A673 (cell line): ENCODE measurements around the gene IQCK. TPM values are rescaled to one million over a fixed set of nuclear protein-coding genes. Genes with fewer than 3 reads are reported as not detected.

ENCODE experiments used
- BruUV-seq: library from RNA; stranded (reverse); fragments of 400-500 nt; replicated peaks from 2 replicates; lab custom pipeline; 2021; lab: Mats Ljungman, UMichigan
- CTCF ChIA-PET: fragments of 300-600 bp; sonication (Branson Sonifier 250); formaldehyde crosslinking; loops from one replicate; lab custom pipeline; 2022; ENCODE audit warnings: antibody characterized with exemption; lab: Charles Lee
- POLR2A ChIA-PET: fragments of 300-600 bp; sonication (Branson Sonifier 250); formaldehyde crosslinking; loops from one replicate; lab custom pipeline; 2022; ENCODE audit warnings: antibody characterized with exemption; ENCODE audit not compliant: low non-redundant PET; lab: Charles Lee
- DNase-seq: peaks from one replicate; pipeline ENCODE4 v3.0.0-alpha.2; 2015; ENCODE audit warnings: low spot score
- H3K27ac ChIP-seq: fragments of 200-600 bp; sonication (generic); 2 replicates; pipeline ENCODE4 v1.5.1; 2016; ENCODE audit warnings: mixed run types, low read depth, mild to moderate bottlenecking, mixed read lengths, antibody characterized with exemption, low read length; ENCODE audit not compliant: poor library complexity, severe bottlenecking
- H3K27me3 ChIP-seq: fragments of 200-600 bp; sonication (generic); replicated peaks from 2 replicates; pipeline ENCODE4 v1.6.1; 2017; ENCODE audit warnings: mixed run types, low read depth, mild to moderate bottlenecking, mixed read lengths, antibody characterized with exemption, low read length; ENCODE audit not compliant: insufficient read depth, poor library complexity
- H3K36me3 ChIP-seq: fragments of 200-600 bp; sonication (generic); 2 replicates; pipeline ENCODE4 v1.6.1; 2016; ENCODE audit warnings: mixed run types, mild to moderate bottlenecking, mixed read lengths, antibody characterized with exemption, low read length; ENCODE audit not compliant: insufficient read depth, poor library complexity, severe bottlenecking
- H3K4me1 ChIP-seq: fragments of 200-600 bp; sonication (generic); 2 replicates; pipeline ENCODE4 v1.6.1; 2017; ENCODE audit warnings: mixed run types, mild to moderate bottlenecking, mixed read lengths, antibody characterized with exemption, low read length; ENCODE audit not compliant: insufficient read depth, poor library complexity, severe bottlenecking
- H3K4me3 ChIP-seq: fragments of 200-600 bp; sonication (generic); 2 replicates; pipeline ENCODE4 v1.5.1; 2016; ENCODE audit warnings: low read depth, mixed run types, mild to moderate bottlenecking, mixed read lengths, low read length; ENCODE audit not compliant: poor library complexity, severe bottlenecking
- H3K9me3 ChIP-seq: fragments of 200-600 bp; sonication (generic); 2 replicates; pipeline ENCODE4 v1.6.1; 2016; ENCODE audit warnings: mixed run types, low read depth, mild to moderate bottlenecking, mixed read lengths, antibody characterized with exemption, low read length; ENCODE audit not compliant: poor library complexity, severe bottlenecking
- CTCF ChIP-seq: fragments of 300-800, 200-600 bp; sonication (generic); conservative IDR thresholded peaks from 2 replicates; pipeline ENCODE4 v1.5.1; 2017; ENCODE audit warnings: low read depth, mild to moderate bottlenecking, antibody characterized with exemption, low read length, moderate library complexity, mixed read lengths
- EZH2 ChIP-seq: fragments of 200-600 bp; sonication (generic); IDR thresholded peaks from 2 replicates; pipeline ENCODE4 v1.6.1; 2017; ENCODE audit warnings: borderline replicate concordance, low read depth, mild to moderate bottlenecking, mixed read lengths, antibody characterized with exemption, low read length; ENCODE audit not compliant: poor library complexity, severe bottlenecking
- intact Hi-C: fragments of 100-400 bp; cut with micrococcal nuclease; formaldehyde crosslinking; loops from one replicate; pipeline ENCODE4 v1.10.0; 2022; ENCODE audit not compliant: unreplicated experiment
- total RNA-seq: library from RNA; stranded (reverse); gene quantifications from 2 replicates; pipeline ENCODE4 v1.2.3, GENCODE V29; 2021

The IQCK gene
- total RNA-seq, 1 experiment from 2014 or later: 11.2 TPM

- CTCF ChIA-PET: no interaction called here
- no peak for TF ChIP-seq CTCF
- no peak for TF ChIP-seq EZH2
- BruUV-seq: no TSS peak
- Histone ChIP-seq H3K4me3 (no peak overlapping the region), H3K36me3 (no peaks in the 10 kb centered on the region), H3K27me3 (no peaks in the 10 kb centered on the region), H3K9me3 (no peaks in the 10 kb centered on the region), H3K27ac (no peak overlapping the region), H3K4me1 (no peaks in the 10 kb centered on the region)
- intact Hi-C loops: no loop called here
- DNase-seq: no peak
- POLR2A ChIA-PET: no interaction called here
These were observed 135.9 kb downstream of the IQCK start for GRCh38 chr16:19853742-19854542.

GRCh38 chr16:19854543-19854876, 136.4 kb downstream of the IQCK start:
- CTCF ChIA-PET: no interaction called here
- DNase-seq: peak; percentile 17
- H3K36me3 ChIP-seq: no peaks in the 10 kb centered on the region

DNA sequence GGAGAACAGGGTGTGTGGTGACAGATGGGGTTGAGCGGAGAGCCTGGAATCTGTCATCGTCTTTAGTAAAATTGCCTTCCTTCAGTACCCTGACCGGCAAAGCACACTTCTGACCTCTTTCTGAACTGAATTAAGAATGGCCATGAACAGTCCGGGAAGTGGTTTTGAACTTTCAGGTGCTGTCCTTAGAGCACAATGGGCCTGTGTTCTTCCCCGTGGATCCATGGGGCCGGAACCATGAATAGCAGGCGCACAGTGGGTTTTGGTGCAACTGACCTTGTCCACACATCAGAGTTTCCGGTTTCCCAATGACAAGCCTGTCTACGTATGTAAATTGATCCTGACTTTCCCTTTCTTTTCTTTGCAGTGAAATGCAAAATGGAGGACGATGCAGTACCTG, 138.0 kb downstream of the IQCK start:
- Histone ChIP-seq H3K36me3 (no peaks in the 10 kb centered on the region), H3K27ac (no peak overlapping the region), H3K4me3 (no peak overlapping the region), H3K4me1 (no peaks in the 10 kb centered on the region), H3K27me3 (no peaks in the 10 kb centered on the region), H3K9me3 (no peaks in the 10 kb centered on the region)
- no peak for DNase-seq
- TF ChIP-seq CTCF: no peak
- TF ChIP-seq EZH2: no peak
- CTCF ChIA-PET: no interaction called here
- no TSS peak for BruUV-seq
- POLR2A ChIA-PET: no interaction called here
- intact Hi-C loops: no loop called here

More at GRCh38 chr16:19854543-19854876, 136.4 kb downstream of the IQCK start:
- Histone ChIP-seq H3K4me3 (no peak overlapping the region), H3K27ac (no peak overlapping the region), H3K27me3 (no peaks in the 10 kb centered on the region), H3K9me3 (no peaks in the 10 kb centered on the region), H3K4me1 (no peaks in the 10 kb centered on the region)
- intact Hi-C loops: no loop called here
- no peak for TF ChIP-seq EZH2
- TF ChIP-seq CTCF: no peak
- no TSS peak for BruUV-seq
- POLR2A ChIA-PET: no interaction called here
